Measurements from ENCODE around the gene ATP6AP1.
"Not testable (repeated sequence)": the region's sequence is repeated elsewhere in the genome, so short reads cannot be mapped to it uniquely, and the experiment has no call there.

The ATP6AP1 gene

GRCh38 chrX:154428176-154429171 lies at the start of gene ATP6AP1:
TSS of gene ATP6AP1 (plus strand) at chrX:154428677. CDS start at chrX:154428693, 16 bp downstream.
- DNase-seq (ENCODE audit: low spot score) = peak; percentile 90

- peak; percentile 84 for DNase-seq (ENCODE audit: low spot score)
Observed at GRCh38 chrX:154378799-154379568, 49.5 kb upstream of the ATP6AP1 start, which contains the start of gene EMD. TSS of gene EMD (plus strand) at chrX:154379295. CDS start at chrX:154379485, 190 bp downstream.

- no peak for DNase-seq (ENCODE audit: low spot score)
Observed at GRCh38 chrX:154379569-154379951, 48.9 kb upstream of the ATP6AP1 start.

- no peak for DNase-seq (ENCODE audit: low spot score)
Observed at GRCh38 chrX:154380153-154380552, 48.3 kb upstream of the ATP6AP1 start.

GRCh38 chrX:154380787-154381186 lies 47.7 kb upstream of the ATP6AP1 start:
- no peak for DNase-seq (ENCODE audit: low spot score)

- no peak for DNase-seq (ENCODE audit: low spot score)
Observed at GRCh38 chrX:154381271-154381670, 47.2 kb upstream of the ATP6AP1 start.

GRCh38 chrX:154382483-154383069 lies 45.9 kb upstream of the ATP6AP1 start:
- no peak for DNase-seq (ENCODE audit: low spot score)

GRCh38 chrX:154383359-154384283 lies 44.9 kb upstream of the ATP6AP1 start:
- DNase-seq (ENCODE audit: low spot score) = no peak

GRCh38 chrX:154384284-154384892 lies 44.1 kb upstream of the ATP6AP1 start:
- no peak for DNase-seq (ENCODE audit: low spot score)

GRCh38 chrX:154388094-154388493 lies 40.4 kb upstream of the ATP6AP1 start:
- not testable (repeated sequence) for DNase-seq (ENCODE audit: low spot score)

GRCh38 chrX:154388649-154389048 lies 39.8 kb upstream of the ATP6AP1 start:
- not testable (repeated sequence) for DNase-seq (ENCODE audit: low spot score)

GRCh38 chrX:154389812-154390747 lies 38.4 kb upstream of the ATP6AP1 start:
- not testable (repeated sequence) for DNase-seq (ENCODE audit: low spot score)

GRCh38 chrX:154396363-154396762 lies 32.1 kb upstream of the ATP6AP1 start:
- DNase-seq (ENCODE audit: low spot score) = not testable (repeated sequence)

GRCh38 chrX:154396973-154397887 lies 31.2 kb upstream of the ATP6AP1 start:
- peak; percentile 54 for DNase-seq (ENCODE audit: low spot score)

GRCh38 chrX:154397888-154398667 lies 30.4 kb upstream of the ATP6AP1 start, which contains the start of gene RPL10:
TSS of gene RPL10 (plus strand) at chrX:154398377. CDS start at chrX:154398520, 143 bp downstream.
- peak; percentile 93 for DNase-seq (ENCODE audit: low spot score)

- no peak for DNase-seq (ENCODE audit: low spot score)
Observed at GRCh38 chrX:154398668-154399526, 29.6 kb upstream of the ATP6AP1 start.
